ENCODE results near the gene EME1. TPM values are rescaled to one million over a fixed set of nuclear protein-coding genes. Genes with fewer than 3 reads are reported as not detected.
A peak's percentile ranks its signal among the peaks of the same experiment; 100 is the strongest.

EME1 gene
- total RNA-seq, 1 donor from 2014 or later = not detected

DNA sequence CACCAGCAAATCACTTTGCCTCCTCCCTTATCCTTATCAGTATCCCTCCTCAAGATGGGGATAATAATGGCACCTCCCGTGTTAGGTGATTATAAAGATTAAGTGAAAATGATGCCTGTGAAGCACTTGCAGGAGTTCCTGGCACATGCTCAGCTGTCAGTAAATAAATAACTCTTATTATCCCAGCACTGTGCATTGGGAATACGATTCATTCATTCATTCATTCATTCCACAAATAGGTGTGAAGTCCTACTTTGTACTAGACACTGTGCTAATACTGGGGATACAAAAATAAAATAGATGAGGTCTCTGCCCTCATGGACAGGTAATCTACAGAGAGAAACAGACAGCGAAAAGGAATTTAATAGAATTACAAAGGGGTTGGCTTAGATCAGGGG lies 25.1 kb upstream of the EME1 start:
- DNase-seq (ENCODE audit: low spot score) = no peak

DNA sequence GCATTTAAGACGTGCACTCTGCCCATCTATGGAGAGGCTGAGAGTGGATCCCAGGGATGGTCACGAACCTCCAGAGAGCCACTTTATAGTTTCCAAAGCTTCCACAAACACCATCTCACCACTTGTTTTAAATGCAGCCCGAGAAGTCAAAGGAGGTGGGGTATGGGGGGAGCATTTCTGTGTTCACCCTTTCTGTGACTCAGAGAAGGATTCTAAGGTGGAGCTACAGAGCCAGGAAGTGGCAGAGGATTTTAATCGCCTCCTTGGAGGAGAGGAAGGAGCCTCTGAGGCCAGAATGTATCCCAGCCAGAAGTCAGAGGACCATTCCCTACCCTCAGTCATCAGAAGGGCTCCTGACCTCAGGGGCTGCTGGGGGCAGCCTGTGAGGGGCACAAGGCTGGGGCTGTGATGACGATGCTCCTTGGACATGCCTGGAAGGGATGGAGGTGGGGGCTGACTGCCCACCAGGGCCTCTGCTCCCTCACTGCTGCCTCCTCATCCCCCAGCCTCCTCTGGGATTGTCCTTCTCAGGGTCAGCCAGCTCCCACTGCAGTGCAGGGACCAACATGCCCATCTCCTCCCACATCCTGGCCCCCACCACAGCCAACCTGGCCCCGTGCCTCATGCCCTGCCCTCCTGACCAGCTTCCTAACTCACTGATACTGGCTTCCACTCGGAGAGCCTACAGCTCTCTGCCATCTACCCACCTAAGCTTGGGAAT lies 24.3 kb upstream of the EME1 start:
- no peak for DNase-seq (ENCODE audit: low spot score)

DNA sequence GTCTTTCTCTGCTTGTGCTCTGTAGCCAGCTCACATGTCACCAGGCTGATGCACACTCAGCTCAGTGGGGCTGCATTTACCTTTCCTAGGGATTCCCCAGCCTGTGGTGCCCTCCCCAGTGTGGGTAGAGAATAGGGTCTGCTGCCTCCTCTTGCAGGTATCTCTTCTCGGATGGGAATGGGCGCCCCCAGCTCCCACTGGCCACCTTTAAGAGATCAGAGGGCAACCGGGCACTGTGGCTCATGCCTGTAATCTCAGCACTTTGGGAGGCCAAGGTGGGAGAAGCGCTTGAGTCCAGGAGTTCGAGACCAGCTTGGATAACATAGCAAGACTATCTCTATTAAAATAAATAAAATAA lies 23.8 kb upstream of the EME1 start:
- DNase-seq (ENCODE audit: low spot score) = no peak

DNA sequence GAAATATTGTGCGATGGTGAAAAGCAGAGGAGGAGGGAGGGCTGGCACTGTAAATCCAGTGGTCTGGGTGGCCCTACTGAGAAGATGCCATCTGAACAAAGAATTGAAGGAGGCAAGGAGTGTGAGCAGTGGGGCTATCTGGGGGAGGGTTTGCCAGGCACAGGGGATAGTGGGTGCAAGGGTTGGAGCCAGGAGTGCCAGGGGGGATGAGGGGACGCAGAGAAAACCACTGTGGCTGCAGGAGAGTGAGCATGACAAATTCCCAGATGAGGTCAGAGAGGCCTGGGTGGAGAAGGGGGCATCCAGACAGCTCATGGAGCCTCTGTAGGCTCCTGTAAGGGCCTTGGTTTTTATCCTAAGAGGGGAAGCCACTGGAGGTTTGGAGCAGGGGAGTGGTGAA lies 22.3 kb upstream of the EME1 start:
- DNase-seq (ENCODE audit: low spot score) = no peak

DNA sequence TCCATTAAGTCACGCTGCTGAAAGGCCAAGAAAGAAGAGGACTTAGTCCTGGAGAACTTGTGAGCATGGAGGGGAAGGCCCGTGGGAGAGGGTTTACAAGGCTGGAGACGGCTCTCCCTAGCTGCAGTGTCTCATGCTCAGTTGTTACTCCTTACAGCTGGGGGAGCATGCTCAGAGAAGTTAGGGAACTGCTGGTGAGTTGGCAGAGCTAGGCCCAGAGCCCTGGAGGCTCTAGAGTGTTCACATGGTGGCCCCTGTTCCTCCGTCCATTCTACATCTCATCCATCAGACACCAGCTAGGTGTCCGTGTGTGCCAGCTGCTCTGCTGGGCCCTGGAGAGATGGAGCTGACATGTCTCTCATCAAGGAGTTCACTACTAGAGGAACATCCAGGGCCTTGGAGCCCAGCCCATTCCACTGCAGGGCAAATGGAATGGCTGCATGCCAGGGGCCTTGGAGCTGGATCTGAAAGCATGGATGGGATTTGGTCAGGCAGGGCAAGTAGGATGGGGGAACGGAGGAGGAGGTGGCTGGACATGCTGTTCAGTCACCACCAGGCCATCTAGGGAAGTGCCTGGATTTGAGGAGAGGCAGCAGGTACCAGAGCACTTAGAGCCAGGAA lies 20.8 kb upstream of the EME1 start:
- DNase-seq (ENCODE audit: low spot score) = no peak

DNA sequence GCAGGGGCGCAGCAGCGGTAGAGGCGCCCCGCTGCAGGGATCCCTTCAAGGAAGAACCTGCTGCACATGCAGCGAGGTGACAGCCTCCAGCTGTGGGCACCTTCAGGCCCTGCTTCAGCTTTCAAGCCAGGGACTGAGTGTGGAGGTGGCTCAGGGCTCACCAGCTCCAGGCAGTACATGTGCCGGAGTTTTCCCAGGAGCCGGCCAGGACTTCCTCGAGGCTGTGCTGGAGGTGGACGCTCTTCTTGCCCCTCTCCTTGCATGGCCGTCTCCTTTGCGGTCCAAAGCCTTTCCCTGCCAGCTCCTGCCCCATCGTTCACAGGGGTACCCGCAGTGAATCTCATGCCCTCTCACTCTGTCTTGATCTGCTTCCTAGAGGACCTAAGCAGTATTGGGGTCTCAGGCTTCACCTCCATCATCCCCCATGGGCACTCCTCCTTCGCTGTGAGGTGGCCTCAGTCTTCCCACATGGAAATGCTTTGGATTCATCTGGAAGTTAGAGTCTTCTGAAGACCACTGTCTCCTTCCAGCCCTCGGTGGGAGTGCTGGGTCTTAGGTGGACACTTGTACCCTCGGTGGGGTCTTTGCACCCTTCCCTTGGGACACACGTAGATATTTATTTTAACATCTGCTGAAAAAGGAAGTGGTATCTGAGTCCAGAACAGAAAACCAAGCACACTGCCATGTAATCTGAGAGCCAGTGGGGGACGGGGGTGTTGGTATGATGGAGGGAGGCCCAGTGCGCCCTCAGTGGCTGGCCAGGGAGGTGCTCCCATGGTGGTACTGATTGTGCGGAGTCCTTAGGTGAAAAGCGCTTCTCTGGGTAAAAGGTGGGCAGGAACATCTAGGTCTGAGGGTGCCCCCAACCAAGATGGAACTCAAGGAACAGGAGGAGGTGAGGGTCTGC lies 20.1 kb upstream of the EME1 start:
- no peak for DNase-seq (ENCODE audit: low spot score)

DNA sequence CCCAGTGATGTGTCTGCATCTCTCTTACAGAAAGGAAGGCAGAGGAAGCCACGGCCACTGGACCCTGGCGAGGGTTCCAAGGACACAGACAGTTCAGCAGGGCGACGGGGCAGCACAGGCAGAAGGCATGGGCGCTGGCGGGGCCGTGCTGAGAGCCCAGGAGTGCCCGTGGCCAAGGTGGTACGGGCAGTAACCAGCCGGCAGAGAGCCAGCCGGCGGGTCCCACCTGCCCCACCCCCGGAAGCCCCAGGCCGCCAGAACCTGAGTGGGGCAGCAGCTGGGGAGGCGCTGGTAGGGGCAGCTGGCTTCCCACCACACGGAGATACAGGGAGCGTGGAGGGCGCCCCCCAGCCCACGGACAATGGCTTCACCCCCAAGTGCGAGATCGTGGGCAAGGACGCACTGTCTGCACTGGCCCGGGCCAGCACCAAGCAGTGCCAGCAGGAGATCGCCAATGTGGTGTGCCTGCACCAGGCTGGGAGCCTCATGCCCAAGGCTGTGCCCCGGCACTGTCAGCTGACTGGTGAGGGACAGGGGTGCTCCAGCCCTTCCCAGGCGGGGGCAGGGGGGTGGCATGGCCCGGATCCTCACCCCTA lies 19.3 kb upstream of the EME1 start:
- DNase-seq (ENCODE audit: low spot score) = no peak

DNA sequence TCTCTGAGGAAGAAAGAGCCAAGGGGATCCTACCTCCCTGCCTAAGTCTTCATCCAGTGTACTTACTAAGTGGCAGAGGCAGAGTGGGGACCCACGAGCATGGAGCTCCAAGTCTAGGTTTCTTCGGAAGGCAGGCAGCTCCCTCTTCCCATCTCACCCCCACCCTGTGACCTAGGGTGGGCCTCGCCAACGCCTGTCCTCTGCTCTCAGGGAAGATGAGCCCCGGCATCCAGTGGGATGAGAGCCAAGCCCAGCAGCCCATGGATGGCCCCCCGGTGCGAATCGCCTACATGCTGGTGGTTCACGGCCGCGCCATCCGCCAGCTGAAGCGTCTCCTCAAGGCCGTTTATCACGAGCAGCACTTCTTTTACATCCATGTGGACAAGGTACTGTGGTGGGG lies 18.8 kb upstream of the EME1 start:
- DNase-seq (ENCODE audit: low spot score) = no peak

DNA sequence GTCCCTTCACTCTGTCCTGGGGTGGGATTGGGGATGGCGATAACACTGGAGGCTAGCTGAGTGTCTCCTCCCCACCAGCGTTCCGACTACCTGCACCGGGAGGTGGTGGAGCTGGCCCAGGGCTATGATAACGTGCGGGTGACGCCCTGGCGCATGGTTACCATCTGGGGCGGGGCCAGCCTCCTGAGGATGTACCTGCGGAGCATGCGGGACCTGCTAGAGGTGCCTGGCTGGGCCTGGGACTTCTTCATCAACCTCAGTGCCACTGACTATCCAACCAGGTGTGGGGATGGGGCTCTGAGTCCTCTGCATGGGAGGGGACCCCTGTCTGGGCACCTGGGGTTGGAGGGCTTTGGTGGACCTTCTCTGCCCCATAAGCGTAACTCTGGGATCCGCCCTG lies 18.3 kb upstream of the EME1 start:
- DNase-seq (ENCODE audit: low spot score) = no peak

DNA sequence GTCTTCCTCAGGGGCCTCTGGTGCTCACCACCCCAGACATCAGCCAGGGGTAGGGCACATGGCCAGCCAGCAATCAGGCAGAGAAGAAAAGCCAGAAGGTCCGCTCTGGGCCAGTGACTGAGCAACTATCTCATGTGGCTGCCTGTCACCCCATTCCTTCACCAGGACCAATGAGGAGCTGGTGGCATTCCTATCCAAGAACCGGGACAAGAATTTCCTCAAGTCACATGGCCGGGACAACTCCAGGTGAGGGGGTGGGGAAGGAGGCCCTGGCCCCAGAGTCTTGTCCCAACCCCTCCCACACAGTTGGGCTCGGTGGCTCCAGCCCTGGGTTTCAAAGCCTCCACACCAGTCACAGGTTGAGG lies 17.7 kb upstream of the EME1 start:
- DNase-seq (ENCODE audit: low spot score) = no peak

DNA sequence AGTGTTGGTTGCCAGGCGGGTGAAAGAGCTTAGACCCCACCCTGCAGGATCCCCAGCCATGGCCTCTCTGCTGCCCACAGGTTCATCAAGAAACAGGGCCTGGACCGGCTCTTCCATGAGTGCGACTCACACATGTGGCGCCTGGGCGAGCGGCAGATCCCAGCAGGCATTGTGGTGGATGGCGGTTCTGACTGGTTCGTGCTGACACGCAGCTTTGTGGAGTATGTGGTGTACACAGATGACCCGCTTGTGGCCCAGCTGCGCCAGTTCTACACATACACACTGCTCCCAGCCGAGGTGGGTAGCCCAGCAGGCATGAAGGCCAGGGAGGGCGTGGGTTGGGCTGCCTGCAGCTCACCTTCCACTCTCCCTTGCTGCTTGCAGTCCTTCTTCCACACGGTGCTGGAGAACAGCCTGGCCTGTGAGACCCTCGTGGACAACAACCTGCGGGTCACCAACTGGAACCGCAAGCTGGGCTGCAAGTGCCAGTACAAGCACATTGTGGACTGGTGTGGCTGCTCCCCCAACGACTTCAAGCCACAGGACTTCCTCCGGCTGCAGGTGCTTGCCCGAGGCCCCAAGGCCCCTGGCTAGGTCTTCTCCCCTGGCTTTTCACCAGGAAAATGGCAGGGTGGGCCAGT lies 17.2 kb upstream of the EME1 start:
- no peak for DNase-seq (ENCODE audit: low spot score)

DNA sequence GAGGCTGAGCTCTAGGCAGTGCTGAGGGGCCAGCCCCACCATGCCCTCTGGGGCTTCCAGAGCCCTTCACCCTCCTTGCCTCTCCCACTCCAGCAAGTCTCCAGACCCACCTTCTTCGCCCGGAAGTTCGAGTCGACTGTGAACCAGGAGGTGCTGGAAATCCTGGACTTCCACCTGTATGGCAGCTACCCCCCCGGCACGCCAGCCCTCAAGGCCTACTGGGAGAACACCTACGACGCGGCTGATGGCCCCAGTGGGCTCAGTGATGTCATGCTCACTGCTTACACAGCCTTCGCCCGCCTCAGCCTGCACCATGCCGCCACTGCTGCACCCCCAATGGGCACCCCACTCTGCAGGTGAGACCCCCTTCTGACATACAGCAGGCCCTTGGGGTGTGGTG lies 16.6 kb upstream of the EME1 start:
- no peak for DNase-seq (ENCODE audit: low spot score)

DNA sequence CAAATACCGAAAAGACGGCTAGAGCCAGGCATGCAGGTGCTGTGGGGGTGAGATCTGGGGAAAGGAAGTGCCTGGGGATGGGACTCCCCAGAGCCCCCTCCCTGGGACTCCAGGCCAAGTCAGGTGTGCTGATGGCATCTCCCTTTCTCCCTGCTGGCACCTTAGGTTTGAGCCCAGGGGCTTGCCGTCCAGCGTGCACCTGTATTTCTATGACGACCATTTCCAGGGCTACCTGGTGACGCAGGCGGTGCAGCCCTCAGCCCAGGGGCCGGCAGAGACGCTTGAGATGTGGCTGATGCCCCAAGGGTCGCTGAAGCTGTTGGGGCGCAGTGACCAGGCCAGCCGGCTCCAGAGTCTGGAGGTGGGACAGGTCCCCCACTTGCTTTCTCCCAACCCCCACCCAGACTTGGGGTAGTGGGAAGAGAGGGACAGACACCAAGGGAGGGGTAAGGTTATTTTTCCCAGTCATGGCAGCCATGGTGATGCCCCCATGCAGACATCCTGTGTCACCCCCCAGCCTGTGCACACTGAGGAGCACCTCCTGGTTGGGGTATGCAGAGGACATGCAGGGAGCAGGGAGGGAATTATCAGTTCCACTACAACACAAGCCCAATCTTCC lies 16.0 kb upstream of the EME1 start:
- no peak for DNase-seq (ENCODE audit: low spot score)

DNA sequence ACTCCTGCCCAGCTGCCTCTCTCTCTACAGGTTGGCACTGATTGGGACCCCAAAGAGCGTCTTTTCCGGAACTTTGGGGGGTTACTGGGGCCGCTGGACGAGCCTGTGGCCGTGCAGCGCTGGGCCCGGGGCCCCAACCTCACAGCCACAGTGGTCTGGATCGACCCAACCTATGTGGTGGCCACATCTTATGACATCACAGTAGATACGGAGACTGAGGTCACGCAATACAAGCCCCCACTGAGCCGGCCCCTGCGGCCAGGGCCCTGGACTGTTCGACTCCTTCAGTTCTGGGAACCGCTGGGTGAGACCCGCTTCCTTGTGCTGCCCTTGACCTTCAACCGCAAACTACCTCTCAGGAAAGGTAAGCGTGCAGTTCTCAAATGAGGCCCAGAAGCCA lies 14.9 kb upstream of the EME1 start:
- DNase-seq (ENCODE audit: low spot score) = no peak

DNA sequence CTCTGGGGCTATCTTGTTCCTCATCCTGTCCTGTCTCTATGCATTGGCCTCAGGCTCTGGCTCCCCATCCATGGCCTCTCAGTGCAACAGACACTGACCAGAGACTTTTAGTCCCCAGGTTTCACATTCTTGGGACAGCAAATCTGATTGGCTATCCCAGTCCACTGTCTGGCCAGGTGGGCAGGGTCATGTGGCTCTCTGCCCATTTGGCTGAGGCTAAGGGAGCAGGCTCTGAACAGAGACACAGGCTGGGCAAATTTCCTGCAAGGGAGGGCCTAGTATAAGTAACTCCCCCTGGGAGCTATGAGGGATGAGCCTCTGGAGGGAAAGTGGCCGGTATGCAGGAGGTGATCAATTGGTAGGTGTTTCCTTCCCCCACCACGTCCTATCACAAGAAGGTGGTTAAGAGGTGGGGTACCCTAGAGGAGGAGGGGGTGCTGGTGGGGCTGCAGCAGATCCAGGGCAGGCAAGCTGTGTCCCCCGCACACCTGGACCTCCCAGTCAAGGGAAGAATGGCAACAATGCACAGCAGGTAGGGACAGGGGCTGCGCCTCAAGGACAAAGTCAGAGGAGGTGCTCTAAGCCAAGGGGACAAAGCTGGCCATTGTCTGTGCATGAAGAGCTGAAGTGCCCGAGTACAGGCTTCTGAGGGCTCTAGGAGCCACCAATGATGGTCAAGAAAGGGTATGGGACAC lies 13.9 kb upstream of the EME1 start:
- no peak for DNase-seq (ENCODE audit: low spot score)

DNA sequence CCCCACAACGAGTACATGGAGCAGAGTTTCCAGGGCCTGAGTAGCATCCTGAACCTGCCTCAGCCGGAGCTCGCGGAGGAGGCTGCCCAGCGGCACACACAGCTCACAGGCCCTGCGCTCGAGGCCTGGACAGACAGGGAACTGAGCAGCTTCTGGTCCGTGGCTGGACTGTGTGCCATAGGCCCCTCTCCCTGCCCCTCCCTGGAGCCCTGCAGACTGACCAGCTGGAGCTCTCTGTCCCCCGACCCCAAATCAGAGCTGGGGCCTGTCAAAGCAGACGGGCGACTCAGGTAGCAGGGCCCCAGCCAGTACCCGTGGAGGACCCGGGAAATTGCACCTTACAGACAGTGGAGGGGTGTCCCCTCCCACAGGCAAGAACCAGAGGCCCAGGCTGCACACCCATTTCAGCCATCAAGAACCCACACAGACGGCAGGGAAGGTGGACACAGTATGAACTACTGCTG lies 13.0 kb upstream of the EME1 start:
- DNase-seq (ENCODE audit: low spot score) = no peak

DNA sequence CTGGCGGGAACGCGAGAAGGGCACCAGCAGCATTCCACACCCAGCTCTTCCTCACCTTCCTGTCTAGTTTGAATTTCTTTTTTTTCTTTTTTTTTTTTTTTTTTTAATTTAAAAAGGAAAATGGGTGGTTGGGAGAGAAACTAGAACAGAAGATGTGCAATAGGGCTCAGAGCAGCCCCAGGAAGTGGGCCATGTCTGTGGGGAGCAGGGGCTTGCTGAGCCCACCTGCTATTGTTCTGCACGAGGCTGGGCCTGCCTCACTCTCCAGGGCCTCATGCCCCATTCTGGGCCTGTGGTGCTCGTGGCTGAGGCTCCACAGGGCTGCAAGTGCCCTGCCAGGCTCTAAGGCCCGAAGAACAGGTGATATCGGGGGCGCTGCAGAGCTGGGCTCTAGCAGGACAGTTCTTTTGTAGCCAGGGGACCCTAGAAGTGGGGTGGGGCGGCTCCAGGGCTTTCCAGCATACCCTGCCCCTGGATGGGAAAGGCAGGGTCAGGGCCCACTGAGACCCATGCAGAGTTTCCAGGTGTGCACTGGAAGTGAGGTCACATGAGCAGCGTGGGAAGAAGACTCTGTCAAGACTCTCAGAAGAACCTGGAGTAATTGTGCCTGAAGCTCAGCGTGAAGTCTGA lies 12.4 kb upstream of the EME1 start:
- no peak for DNase-seq (ENCODE audit: low spot score)

DNA sequence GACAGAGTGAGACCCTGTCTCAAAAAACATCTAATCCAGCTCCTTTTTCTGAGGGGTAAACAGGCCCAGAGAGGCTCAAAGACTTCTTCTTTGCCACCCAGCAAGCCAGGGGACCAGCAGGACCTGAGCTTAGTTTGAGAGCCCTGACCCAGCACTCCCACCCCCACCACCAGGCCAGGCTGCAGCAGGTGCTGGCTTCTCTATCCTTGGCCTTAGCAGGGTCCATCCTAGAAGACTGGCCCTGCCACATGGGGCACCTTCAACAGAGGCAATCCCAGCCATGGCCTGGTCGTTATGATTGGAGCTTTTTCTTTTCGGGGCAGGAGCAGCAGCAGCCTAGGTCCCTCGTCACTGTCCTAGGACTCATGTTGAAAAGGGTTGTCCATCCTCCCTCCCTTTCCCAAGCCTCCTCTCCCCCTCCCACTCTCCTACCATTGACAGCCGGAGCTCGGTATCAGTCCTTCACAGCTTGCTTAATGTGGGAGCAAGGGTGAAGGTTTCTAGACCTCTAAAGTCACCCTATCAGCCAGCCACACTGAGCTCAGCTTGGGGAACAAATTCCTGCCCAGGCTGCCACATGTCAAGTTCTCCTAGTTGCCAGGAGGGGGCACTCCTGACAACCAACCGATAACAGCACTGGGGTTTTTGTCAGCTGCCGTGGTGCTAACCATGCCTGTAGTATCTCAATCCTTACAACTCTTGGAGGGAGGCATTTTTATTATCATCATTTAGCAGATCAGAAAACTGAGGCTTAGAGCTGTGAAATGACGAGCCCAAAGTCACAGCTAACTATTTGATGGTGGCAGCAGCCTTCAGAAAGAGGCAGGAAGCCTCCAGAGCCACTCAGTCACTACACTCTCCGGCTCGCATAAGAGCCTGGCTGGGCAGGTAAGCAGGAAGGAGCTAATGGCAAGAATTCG lies 11.2 kb upstream of the EME1 start:
- DNase-seq (ENCODE audit: low spot score) = peak; percentile 69

DNA sequence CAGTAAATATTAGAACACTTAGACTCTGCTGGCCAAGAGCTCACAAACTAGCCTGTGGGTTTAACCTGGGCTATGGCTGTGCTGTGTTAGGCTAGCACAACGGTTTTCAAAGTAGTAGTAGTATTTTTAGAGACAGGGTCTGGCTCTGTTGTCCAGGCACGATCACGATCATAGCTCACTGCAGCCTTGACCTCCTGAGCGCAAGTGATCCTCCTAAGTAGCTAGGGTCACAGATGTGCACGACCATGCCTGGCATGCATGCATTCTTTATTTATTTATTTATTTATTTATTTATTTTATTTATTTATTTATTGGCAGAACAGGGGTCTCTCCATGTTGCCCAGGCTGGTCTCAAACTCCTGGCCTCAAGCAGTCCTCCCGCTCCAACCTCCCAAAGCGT lies 10.4 kb upstream of the EME1 start:
- DNase-seq (ENCODE audit: low spot score) = no peak

Data from umbilical cord (tissue), 2 donors.